Gastroesophageal sphincter (tissue), 4 donors: ENCODE results near the gene CLCN2. TPM values are rescaled to one million over a fixed set of nuclear protein-coding genes. Genes with fewer than 3 reads are reported as not detected.

Source experiments
- ATAC-seq: fragments of 150-250 bp; one replicate; pipeline ENCODE4 v1.9.1; 2016; ENCODE audit warnings: mild to moderate bottlenecking, moderate library complexity
- H3K27ac ChIP-seq, 4 donors: fragments of 200-600 bp; sonication (generic) in 3 of 4; 1 replicate in 3 of 4; 2 replicates in 1 of 4; pipeline ENCODE4 v1.5.1; 2016 to 2019
- H3K27me3 ChIP-seq: fragments of 200-600 bp; sonication (generic); one replicate; pipeline ENCODE4 v1.5.1; 2019
- H3K36me3 ChIP-seq, 2 donors: fragments of 200-600 bp; sonication (generic); one replicate each; pipeline ENCODE4 v1.5.1; 2019; ENCODE audit warnings: control low read depth in 1 of 2
- H3K4me1 ChIP-seq, 3 donors: fragments of 200-600 bp; sonication (generic); 1 replicate in 2 of 3; 2 replicates in 1 of 3; pipeline ENCODE4 v1.5.1; 2016 to 2019; ENCODE audit warnings: control low read depth in 2 of 3
- H3K4me3 ChIP-seq, 2 donors: fragments of 200-600 bp; sonication (generic); one replicate each; pipeline ENCODE4 v1.5.1; 2019; ENCODE audit warnings: mild to moderate bottlenecking in 1 of 2, moderate library complexity in 1 of 2
- H3K9me3 ChIP-seq, 3 donors: fragments of 200-600 bp; sonication (generic); one replicate each; pipeline ENCODE4 v1.5.1; 2017 to 2019; ENCODE audit warnings: control low read depth in 2 of 3
- EP300 ChIP-seq: sonication (generic); formaldehyde crosslinking; IDR thresholded peaks from one replicate; pipeline ENCODE4 v1.6.1; 2017; ENCODE audit warnings: antibody characterized with exemption, mild to moderate bottlenecking
- POLR2A ChIP-seq, 2 donors: fragments of 450-650 bp; IDR thresholded peaks; one replicate each; pipeline ENCODE4 v1.6.1; 2017; ENCODE audit warnings: antibody characterized with exemption in 2 of 2, mild to moderate bottlenecking in 2 of 2, moderate library complexity in 1 of 2
- POLR2AphosphoS5 ChIP-seq: sonication (generic); formaldehyde crosslinking; IDR thresholded peaks from one replicate; pipeline ENCODE4 v1.6.1; 2017; ENCODE audit warnings: antibody characterized with exemption
- WGBS, 2 donors: methylation state at CpG; one replicate each; pipeline ENCODE4 v1.1.5; 2018; ENCODE audit warnings: low coverage in 1 of 2; 5-methylcytosine and 5-hydroxymethylcytosine counted together
- total RNA-seq, 4 donors: library from RNA; depleted of rRNA; stranded (reverse); fragments of >200 nt; gene quantifications; one replicate each; pipeline ENCODE4 v1.1.0, GENCODE V29; 2016
- TF ChIP-seq, protein P1 (sequence below), 4 experiments: fragments of 200-600 bp in 2 of 4; fragments of 450-650 bp in 2 of 4; sonication (generic) in 1 of 4; IDR thresholded peaks; one replicate each; pipeline ENCODE4 v1.5.1; 2017 to 2019; ENCODE audit warnings: antibody characterized with exemption in 4 of 4, mild to moderate bottlenecking in 2 of 4, moderate library complexity in 2 of 4

Gene CLCN2
- total RNA-seq, 4 donors from 2014 or later, result 2.0 to 6.8 (median 2.3) TPM

DNA sequence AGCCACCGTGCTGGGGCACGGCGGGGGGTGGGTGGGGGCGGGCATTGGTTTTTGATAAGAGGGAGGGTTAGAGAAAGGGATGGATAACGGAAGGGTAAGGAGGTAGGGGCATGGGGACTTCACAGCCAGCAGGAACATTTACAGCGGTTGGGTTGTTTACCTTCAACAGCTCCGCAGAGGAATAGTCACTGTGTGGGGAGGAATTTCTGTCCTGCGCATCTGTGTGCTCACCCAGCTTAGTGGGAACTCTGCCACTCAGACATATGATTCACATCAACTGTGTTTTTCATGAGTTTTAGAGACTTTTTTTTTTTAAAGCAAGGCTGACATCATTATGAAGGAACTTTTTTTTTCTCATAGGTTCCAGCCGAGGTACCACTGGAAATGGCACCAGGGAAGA, 38.0 kb upstream of the CLCN2 start:
- Histone ChIP-seq H3K4me3 (no peak overlapping the region), H3K4me1 (no peaks in the 10 kb centered on the region), H3K27ac (no peak overlapping the region), H3K9me3 (no peaks in the 10 kb centered on the region), H3K27me3 (peaks cover 27% of the 10 kb centered on the region), H3K36me3 (no peaks in the 10 kb centered on the region)
- WGBS, 2 donors, result 14 to 23% methylated on average over 5 to 7 of the region's 9 CpGs
- TF ChIP-seq EP300 (no peak), POLR2AphosphoS5 (no peak), POLR2A (IDR thresholded peaks at IDR 0.05) (no peak)
- TF ChIP-seq, protein P1, sequence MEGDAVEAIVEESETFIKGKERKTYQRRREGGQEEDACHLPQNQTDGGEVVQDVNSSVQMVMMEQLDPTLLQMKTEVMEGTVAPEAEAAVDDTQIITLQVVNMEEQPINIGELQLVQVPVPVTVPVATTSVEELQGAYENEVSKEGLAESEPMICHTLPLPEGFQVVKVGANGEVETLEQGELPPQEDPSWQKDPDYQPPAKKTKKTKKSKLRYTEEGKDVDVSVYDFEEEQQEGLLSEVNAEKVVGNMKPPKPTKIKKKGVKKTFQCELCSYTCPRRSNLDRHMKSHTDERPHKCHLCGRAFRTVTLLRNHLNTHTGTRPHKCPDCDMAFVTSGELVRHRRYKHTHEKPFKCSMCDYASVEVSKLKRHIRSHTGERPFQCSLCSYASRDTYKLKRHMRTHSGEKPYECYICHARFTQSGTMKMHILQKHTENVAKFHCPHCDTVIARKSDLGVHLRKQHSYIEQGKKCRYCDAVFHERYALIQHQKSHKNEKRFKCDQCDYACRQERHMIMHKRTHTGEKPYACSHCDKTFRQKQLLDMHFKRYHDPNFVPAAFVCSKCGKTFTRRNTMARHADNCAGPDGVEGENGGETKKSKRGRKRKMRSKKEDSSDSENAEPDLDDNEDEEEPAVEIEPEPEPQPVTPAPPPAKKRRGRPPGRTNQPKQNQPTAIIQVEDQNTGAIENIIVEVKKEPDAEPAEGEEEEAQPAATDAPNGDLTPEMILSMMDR (IDR thresholded peaks at IDR 0.05), result no peak
- peak; percentile 90 for ATAC-seq

DNA sequence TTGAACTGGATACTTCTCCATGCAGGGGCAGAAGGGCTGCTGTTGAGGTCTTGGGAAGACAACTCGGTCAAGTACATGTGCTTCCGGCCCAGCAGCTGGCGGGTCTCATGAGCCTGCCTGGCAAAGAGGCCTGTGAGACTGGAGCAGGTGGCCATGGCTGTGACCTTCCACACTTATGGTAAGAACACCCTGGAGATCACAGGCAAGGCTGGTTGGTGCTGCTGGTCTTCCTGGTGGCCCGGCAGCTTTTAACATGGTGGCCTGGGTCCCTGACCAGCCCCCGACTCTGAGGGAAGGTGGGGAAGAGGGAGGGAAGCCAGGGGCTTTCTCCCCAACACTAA, 33.9 kb upstream of the CLCN2 start:
- no peaks in the 10 kb centered on the region for H3K36me3 ChIP-seq
- WGBS, 2 donors, result 60% methylated on average over 1 of the region's 5 CpGs; no CpG with 5 or more reads in 1 of the 2 donors
- H3K4me3 ChIP-seq, result no peak overlapping the region
- TF ChIP-seq, protein P1 (IDR thresholded peaks at IDR 0.05), result no peak
- TF ChIP-seq EP300 (no peak), POLR2A (IDR thresholded peaks at IDR 0.05) (no peak), POLR2AphosphoS5 (no peak)
- no peaks in the 10 kb centered on the region for H3K9me3 ChIP-seq
- H3K4me1 ChIP-seq, result no peaks in the 10 kb centered on the region
- H3K27me3 ChIP-seq, result no peaks in the 10 kb centered on the region
- no peak overlapping the region for H3K27ac ChIP-seq
- no peak for ATAC-seq

DNA sequence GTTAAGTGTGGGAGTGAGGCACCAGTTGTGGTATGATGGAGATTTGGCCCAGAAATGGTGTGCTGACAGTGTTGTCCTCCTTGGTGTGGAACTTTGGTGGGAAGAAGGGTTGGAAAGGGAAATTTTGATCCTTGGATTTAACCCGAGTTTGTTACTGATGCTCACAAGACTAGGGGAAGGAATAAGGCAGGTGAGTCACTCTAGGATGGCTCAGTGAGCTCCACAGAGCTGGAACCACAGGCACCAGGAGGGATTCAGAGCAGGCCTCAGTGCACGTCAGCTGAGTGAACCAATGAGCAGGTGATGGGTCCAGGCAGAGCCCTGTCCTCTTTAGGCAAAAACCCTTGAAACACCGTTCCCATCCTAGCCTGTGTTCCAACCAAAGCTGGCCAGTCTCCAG, 29.9 kb upstream of the CLCN2 start:
- H3K36me3 ChIP-seq, result peaks cover 0 to 22% of the 10 kb centered on the region in 2 donors
- TF ChIP-seq POLR2A (IDR thresholded peaks at IDR 0.05), result no peak
- TF ChIP-seq, protein P1 (IDR thresholded peaks at IDR 0.05), result no peak
- no peak for TF ChIP-seq EP300
- TF ChIP-seq POLR2AphosphoS5, result no peak
- H3K27me3 ChIP-seq, result peaks cover 5% of the 10 kb centered on the region
- H3K4me3 ChIP-seq, result no peak overlapping the region
- ATAC-seq, result no peak
- H3K4me1 ChIP-seq, result no peaks in the 10 kb centered on the region
- WGBS, 2 donors, result 55 to 79% methylated on average over 2 to 3 of the region's 3 CpGs
- H3K27ac ChIP-seq, result no peak overlapping the region
- no peaks in the 10 kb centered on the region for H3K9me3 ChIP-seq

DNA sequence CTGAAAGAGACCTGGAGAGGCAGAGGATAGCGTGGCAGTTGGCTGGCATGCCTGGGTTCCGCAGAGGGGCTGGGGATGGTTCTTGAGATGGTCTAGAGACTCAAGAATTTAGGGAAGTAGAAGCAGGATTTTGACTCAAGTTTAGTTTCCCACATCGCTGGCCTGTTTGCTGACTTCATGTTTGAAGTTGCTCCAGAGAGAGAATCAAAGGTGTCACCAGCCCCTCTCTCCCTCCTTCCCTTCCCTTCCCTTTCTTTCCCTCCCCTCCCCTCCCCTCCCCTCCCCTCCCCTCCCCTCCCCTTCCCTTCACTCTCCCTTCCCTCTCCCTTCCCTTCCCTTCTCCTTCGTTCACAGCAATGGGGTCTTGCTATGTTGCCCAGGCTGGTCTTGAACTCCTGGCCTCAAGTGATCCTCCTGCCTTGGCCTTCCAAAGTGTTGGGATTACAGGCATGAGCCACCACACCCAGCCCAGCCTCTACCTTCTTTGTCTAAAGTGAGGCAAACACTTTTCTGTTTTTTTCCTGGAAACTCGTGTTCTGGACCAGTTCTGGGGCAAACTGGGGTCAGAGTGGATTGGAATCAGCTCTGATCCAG, 28.6 kb upstream of the CLCN2 start:
- Histone ChIP-seq H3K27me3 (peaks cover 10% of the 10 kb centered on the region), H3K27ac (no peak overlapping the region), H3K4me3 (no peak overlapping the region), H3K9me3 (no peaks in the 10 kb centered on the region), H3K36me3 (peaks cover 0 to 27% of the 10 kb centered on the region in 2 donors), H3K4me1 (no peaks in the 10 kb centered on the region)
- WGBS, 2 donors, result 78 to 81% methylated on average over 2 to 4 of the region's 5 CpGs
- no peak for TF ChIP-seq POLR2A (IDR thresholded peaks at IDR 0.05)
- TF ChIP-seq, protein P1 (IDR thresholded peaks at IDR 0.05), result no peak
- no peak for TF ChIP-seq EP300
- no peak for TF ChIP-seq POLR2AphosphoS5
- no peak for ATAC-seq

DNA sequence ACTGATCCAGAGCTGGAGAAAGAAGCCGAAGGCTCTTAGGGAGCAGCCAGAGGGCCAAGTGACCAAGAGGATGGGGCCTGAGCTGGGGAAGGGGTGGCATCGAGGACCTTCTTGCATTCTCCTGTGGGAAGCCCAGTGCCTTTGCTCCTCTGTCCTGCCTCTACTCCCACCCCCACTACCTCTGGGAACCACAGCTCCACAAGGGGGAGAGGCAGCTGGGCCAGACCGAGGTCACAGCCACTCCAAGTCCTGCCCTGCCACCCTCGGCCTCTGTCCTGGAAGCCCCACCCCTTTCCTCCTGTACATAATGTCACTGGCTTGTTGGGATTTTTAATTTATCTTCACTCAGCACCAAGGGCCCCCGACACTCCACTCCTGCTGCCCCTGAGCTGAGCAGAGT, 28.0 kb upstream of the CLCN2 start:
- Histone ChIP-seq H3K36me3 (peaks cover 0 to 29% of the 10 kb centered on the region in 2 donors), H3K27me3 (peaks cover 10% of the 10 kb centered on the region), H3K9me3 (no peaks in the 10 kb centered on the region), H3K4me3 (no peak overlapping the region), H3K27ac (no peak overlapping the region), H3K4me1 (no peaks in the 10 kb centered on the region)
- TF ChIP-seq, protein P1 (IDR thresholded peaks at IDR 0.05), result no peak
- TF ChIP-seq EP300 (no peak), POLR2AphosphoS5 (no peak), POLR2A (IDR thresholded peaks at IDR 0.05) (no peak)
- ATAC-seq, result no peak
- WGBS, 2 donors, result 57 to 59% methylated on average over 2 of the region's 5 CpGs
